ENCODE data around the gene MAU2.
"Not testable (repeated sequence)": the region's sequence is repeated elsewhere in the genome, so short reads cannot be mapped to it uniquely, and the experiment has no call there.

The MAU2 gene

GRCh38 chr19:19343762-19344161 lies 23.1 kb downstream of the MAU2 start:
- in situ Hi-C loops (cut with HindIII; ENCODE audit: low sequenced_read_pairs) = no loop called here

DNA sequence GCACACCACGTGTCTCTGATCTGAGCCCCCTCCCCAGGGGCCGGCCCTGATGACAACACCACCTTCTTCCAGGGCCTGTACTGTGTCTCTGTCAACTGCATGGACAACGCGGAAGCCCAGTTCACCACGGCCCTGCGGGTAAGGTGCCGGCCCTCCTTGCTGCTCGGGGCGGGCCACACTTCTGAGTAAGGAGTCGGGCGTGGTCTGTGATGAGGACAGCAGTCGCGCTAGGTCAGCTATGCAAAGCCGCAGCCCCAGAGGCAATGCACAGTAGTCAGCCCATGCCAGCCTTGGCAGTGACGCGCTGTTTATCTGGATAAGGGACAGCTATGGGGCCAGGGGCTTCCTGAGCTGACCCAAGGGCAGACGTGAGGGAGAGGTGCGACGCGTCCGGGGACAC lies 24.6 kb downstream of the MAU2 start:
- in situ Hi-C loops (cut with HindIII; ENCODE audit: low sequenced_read_pairs) = no loop called here

GRCh38 chr19:19345970-19346369 lies 25.3 kb downstream of the MAU2 start:
- in situ Hi-C loops (cut with HindIII; ENCODE audit: low sequenced_read_pairs) = no loop called here

- in situ Hi-C loops (cut with HindIII; ENCODE audit: low sequenced_read_pairs) = no loop called here
Measured at GRCh38 chr19:19347401-19348110, 26.9 kb downstream of the MAU2 start.

GRCh38 chr19:19348266-19348665 lies 27.6 kb downstream of the MAU2 start:
- in situ Hi-C loops (cut with HindIII; ENCODE audit: low sequenced_read_pairs) = no loop called here

DNA sequence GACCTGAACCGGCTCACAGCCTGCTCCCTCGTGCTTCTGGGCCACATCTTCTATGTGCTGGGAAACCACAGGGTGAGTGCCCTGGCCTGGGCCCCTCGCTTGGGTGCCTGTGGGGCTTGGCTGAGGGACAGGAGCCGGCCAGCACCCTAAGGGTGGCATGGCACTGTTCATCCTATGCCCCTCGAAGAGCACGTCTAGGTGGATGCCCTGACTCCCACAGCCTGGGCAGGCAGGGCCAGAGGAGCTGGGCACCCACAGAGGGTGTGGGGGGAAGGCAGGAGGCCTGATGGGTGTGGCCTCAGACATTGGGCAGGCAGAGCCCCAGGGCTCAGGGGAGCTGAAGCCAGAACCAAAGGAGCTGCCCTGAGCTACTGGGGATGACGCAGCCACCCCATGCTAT lies 28.7 kb downstream of the MAU2 start:
- in situ Hi-C loops (cut with HindIII; ENCODE audit: low sequenced_read_pairs) = no loop called here

GRCh38 chr19:19350756-19351155 lies 30.1 kb downstream of the MAU2 start:
- in situ Hi-C loops (cut with HindIII; ENCODE audit: low sequenced_read_pairs) = not testable (repeated sequence)

DNA sequence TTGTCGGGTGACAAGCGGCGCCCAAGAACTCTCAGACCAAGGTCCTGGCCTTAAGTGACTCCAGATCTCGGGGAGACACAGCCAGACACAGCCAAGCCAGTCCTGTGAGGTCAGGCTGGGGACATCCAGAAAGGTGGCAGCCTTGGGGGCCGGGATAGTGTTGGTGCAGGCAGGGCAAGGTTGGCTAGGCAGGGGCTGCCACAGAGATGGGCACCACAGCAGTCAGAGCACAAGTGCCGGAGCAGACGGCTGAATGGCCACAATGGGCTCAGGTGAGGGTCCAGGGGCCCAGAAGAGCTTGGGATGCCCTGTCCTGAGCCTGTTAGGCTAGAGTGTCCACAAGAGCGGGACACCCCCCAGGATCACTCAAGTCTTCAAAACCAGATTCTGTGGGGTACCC lies 32.2 kb downstream of the MAU2 start:
- in situ Hi-C loops (cut with HindIII; ENCODE audit: low sequenced_read_pairs) = no loop called here

GRCh38 chr19:19354007-19354406 lies 33.4 kb downstream of the MAU2 start:
- in situ Hi-C loops (cut with HindIII; ENCODE audit: low sequenced_read_pairs) = no loop called here

- in situ Hi-C loops (cut with HindIII; ENCODE audit: low sequenced_read_pairs) = no loop called here
Measured at GRCh38 chr19:19354932-19355331, 34.3 kb downstream of the MAU2 start.

- in situ Hi-C loops (cut with HindIII; ENCODE audit: low sequenced_read_pairs) = no loop called here
Measured at GRCh38 chr19:19355606-19356139, 35.0 kb downstream of the MAU2 start.

GRCh38 chr19:19356500-19356899 lies 35.9 kb downstream of the MAU2 start:
- in situ Hi-C loops (cut with HindIII; ENCODE audit: low sequenced_read_pairs) = no loop called here

DNA sequence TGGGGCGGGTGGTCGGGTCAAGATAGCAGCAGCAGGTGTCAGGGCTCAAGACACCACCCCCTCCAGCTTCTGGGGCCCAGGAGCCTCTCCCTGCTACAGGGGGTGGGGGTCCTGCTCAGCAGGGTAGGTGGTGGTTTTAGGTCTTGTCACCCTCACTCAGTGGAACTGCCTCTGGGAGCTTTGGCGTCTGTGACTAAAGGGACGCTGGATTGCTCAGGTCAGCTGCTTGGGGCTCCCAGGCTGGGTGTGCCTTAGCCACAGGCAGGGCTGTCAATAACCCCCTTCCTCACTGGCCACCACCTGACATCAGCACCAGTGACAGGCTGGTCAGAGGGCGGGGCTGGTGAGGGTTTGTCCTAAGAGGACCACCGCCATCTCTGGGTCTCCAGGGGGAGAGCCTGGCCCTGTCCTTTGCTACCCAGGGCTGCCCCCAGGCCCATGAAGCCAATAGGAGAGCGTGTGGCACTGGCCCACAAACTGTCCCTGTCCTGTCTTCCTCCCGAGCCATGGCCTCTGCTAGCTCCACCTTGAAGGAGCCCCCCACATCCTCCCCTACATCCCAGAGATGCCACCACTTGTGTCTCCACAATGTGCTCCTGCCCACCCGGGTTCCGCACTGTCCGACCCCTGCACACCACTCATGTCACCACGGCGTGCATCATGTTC lies 36.4 kb downstream of the MAU2 start:
- in situ Hi-C loops (cut with HindIII; ENCODE audit: low sequenced_read_pairs) = no loop called here

- in situ Hi-C loops (cut with HindIII; ENCODE audit: low sequenced_read_pairs) = no loop called here
Measured at GRCh38 chr19:19361075-19361594, 40.5 kb downstream of the MAU2 start.

GRCh38 chr19:19362075-19362474 lies 41.4 kb downstream of the MAU2 start:
- in situ Hi-C loops (cut with HindIII; ENCODE audit: low sequenced_read_pairs) = no loop called here

GRCh38 chr19:19366434-19367396 lies 46.1 kb downstream of the MAU2 start:
- in situ Hi-C loops (cut with HindIII; ENCODE audit: low sequenced_read_pairs) = no loop called here

DNA sequence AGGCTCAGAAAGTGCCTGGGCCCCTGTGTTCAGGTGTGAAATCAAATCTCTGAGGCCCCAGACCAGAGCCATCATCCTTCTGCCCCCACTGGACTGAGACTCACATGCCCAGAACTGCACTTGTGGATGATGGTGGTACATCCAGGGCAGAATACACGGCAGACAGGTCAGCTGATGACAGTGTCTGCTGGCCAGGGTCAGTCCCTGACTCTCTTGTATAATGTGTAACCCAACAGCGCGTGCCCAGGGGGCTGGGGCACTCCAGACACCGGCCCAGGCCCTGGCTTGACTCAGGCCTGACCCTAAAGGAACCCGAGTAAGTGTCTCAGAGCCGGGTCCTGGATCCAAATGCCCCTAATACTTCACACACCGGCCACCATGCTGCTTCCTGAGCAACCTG lies 47.5 kb downstream of the MAU2 start:
- in situ Hi-C loops (cut with HindIII; ENCODE audit: low sequenced_read_pairs) = no loop called here

DNA sequence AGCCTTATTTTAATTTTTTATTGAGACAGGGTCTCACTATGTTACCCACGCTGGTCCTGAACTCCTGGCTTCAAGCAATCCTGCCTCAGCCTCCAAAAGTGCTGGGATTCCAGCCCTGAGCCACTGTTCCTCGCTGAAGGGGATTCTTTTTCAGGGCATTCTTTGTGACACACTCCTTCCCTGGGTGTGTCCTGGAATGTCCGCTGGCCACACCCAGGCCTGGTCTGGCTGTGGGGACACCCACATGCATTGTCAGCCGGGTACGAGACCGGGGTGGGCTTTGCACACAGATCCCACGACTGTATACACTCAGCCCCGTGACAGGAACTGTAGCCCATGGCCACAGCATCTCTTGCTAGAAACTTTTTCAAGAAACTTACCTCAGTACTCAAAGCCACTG lies 50.4 kb downstream of the MAU2 start:
- in situ Hi-C loops (cut with HindIII; ENCODE audit: low sequenced_read_pairs) = no loop called here

DNA sequence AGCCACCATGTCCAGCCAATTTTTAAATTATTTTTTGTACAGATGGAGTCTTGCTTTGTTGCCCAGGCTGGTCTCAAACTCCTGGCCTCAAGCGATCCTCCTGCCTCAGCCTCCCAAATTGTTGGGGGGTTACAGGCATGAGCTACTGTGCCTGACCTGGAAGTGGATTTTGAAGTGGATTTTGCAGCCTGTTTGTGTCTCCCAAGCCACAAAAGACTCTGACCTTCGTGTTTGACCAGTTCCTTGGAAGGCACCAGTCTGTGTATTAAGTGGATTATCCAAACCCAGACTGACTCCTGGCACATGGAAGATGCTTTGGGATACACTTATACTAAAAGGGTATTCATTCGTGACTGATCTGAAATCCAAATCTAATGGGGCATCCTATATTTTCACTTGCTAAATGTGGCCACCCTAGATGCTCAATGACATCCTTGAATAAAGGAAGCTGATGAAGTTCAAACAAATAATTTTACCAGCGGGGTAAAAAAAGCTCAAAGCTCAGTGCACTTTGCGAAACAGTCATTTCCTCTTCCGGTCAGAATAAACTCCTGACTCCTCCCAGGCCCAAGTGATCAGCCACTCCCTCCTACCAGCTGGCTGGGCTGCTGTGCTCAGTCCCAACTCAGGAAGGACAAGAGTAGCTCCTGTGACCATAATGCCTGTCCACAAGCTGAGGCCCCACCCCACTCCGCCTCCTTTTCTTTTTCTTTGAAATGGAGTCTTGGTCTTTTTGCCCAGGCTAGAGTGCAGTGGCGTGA lies 52.2 kb downstream of the MAU2 start:
- in situ Hi-C loops (cut with HindIII; ENCODE audit: low sequenced_read_pairs) = no loop called here

- in situ Hi-C loops (cut with HindIII; ENCODE audit: low sequenced_read_pairs) = no loop called here
Measured at GRCh38 chr19:19379527-19379926, 58.9 kb downstream of the MAU2 start.

Measured in DLD1 (cell line).